HG02571 (cell line): ENCODE results near the gene TCN2.
"Not testable (repeated sequence)": the region's sequence is repeated elsewhere in the genome, so short reads cannot be mapped to it uniquely, and the experiment has no call there.

ENCODE experiments used
- ATAC-seq: cut with Tn5 transposase; IDR thresholded peaks from one replicate; pipeline ENCODE4 v1.9.1; 2021; ENCODE audit warnings: mild to moderate bottlenecking, moderate library complexity; ENCODE audit not compliant: unreplicated experiment

TCN2 gene

DNA sequence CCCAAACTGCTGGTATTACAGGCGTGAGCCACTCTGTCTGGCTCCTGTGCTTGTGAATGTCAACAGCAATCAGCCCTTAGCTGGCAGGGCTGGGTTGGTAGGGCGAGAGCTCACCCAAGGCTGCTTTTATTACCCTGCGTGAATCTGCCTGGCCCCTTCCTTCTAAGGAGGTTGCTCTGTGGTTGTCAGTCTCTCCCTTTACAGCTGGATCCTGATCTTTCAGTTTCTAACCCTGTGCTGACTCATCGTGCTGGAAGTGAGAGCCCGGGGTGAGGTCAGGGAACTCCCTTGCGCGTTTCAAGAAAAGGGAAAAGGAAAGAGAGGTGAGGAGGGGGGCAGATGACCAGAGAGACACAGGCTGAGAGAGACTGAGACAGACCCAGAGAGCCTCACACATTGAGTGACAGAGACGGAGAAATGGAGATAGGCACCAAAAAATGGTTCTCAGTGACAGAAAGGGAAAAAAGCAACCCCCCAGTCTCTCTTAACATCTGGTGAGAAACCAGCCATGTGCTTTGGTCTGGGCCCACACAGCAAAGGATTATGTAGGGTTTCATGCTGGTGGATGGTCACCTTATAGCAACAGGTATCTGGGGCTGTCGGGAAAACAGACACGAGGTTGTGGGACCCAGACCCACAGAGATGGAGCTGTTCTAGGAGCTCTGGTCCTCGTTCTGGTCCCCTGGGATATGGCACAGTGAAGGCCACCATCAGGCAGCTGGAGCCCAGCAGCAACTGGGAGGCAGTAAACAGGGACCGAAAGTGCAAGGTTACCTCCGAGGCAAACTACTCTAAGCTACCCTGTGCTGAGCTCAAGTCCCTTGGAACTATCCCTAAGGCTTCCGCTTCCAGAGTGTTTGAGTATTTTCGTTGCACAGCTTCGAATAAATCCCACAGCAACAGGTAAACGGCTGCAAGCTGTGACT lies 2.5 kb downstream of the TCN2 start:
- ATAC-seq, result no peak

DNA sequence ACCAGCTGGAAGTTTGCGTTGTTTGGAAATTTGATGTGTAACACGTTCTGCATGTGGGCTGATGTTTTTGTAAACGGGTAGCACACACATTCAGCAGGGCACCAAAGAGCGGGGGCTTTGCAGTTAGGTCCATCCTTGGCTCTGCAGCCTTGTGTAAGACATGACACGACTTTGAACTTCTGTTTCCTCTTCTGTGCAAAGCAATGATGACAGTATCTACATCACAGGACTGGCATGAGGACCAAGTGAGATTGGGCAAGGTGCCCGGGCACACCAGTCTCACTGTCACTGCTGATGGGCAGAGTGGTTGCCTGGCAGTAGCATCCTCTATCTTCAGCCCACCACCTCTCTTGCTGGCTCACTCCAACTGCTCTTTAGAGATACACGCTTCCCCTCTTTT lies 3.3 kb downstream of the TCN2 start:
- no peak for ATAC-seq

DNA sequence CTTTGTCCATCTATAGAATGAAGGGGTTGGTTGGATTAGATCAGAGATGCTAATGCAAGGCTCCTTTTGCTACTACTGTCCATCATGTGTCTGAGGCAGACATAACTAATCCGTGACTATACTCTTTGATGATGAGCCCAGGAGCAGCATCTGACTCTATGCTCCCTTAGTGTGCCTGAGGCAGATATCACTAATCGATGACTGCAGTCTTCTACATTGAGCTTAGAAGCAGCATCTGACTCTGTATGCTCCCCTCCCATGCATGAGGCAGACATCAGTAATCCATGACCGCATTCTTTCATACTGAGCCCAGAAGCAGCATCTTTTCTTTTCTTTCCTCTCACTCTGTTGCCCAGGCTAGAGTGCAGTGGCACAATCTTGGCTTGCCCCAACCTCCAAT lies 4.2 kb downstream of the TCN2 start:
- no peak for ATAC-seq

DNA sequence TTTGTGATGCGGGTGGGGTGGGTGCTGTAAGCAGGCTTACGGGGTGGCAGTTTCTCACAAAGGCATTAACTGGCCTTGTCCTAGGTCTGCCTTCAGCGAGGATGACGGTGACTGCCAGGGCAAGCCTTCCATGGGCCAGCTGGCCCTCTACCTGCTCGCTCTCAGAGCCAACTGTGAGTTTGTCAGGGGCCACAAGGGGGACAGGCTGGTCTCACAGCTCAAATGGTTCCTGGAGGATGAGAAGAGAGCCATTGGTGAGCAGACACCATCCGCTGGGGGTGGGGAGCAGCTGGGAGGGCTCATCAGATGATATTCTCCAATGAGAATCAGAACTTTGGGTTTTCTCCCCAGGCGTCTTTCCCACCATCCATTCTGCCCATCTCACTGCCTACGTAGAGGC lies 5.8 kb downstream of the TCN2 start:
- ATAC-seq, result no peak

DNA sequence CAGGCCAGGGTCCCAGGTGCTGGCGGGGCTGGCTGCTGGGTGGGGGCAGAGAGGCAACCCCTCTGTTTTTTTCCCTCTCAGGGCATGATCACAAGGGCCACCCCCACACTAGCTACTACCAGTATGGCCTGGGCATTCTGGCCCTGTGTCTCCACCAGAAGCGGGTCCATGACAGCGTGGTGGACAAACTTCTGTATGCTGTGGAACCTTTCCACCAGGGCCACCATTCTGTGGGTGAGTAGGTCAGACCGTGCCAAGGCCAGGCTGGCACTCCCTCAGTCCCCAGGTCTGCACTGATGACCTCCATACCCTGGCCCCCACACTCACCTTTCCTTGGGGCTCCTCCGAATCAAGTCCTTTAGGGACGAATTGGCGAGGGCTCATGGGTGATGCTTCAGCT lies 7.3 kb downstream of the TCN2 start:
- no peak for ATAC-seq

DNA sequence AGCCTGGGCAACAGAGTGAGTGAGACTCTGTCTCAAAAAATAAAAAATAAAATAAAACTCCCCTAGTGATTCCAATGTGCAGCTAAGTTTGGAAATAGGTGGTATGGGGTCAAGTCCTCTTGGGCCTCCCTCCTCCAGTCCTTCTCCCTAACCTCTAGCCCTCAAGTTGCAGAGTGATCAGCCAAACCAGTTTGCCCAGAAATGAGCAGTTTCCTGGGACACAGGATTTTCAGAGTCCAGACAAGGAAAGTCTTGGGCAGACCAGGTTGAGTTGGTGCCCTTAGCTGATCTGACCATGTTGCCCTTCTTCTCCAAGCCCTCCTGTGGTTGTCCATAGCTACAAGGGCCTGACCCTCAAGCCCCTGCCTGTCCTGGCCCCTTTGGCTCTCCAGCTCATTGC lies 7.9 kb downstream of the TCN2 start:
- no peak for ATAC-seq

DNA sequence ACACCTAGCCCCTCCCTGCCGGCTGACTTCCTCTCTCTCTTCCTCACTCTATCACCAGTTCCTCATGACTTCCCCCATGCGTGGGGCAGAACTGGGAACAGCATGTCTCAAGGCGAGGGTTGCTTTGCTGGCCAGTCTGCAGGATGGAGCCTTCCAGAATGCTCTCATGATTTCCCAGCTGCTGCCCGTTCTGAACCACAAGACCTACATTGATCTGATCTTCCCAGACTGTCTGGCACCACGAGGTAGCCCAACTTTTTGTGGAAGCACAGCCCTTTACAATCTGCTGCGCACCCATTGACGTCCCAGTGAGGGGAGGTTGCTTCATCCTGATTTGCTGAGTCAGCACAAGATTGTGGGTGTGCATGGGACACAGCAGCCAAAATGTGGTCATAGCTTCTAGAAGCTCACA lies 8.6 kb downstream of the TCN2 start:
- ATAC-seq, result no peak

DNA sequence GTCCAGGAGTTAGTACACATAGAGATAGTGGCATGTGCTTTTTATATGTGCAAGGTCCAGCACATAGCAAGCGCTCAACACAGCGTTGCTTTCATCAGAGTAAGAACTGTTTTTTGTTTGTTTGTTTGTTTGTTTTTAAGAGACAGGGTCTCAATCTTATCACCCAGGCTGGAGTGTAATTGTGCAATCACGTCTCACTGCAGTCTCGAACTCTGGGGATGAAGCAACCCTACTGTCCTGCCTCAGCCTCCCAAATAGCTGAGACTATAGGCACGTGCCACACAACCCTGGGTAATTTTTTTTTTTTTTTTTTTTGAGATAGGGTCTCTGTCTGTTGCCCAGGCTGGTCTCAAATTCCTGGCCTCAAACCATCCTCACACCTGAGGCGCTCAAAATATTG lies 10.8 kb downstream of the TCN2 start:
- no peak for ATAC-seq

DNA sequence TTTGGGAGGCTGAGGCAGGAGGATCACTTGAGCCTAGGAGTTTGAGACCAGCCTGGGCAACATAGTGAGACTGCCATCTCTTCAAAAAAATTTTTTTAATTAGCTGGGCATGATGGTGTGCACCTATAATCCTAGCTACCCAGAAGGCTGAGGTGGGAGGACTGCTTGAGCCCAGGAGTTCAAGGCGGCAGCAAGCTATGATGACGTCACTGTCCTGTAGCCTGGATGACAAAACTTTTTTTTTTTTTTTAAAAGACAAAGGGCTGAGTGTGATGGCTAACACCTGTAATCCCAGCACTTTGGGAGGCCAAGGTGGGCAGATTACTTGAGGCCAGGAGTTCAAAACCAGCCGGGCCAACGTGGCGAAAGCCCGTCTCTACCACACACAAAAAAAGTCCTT lies 12.9 kb downstream of the TCN2 start:
- not testable (repeated sequence) for ATAC-seq

DNA sequence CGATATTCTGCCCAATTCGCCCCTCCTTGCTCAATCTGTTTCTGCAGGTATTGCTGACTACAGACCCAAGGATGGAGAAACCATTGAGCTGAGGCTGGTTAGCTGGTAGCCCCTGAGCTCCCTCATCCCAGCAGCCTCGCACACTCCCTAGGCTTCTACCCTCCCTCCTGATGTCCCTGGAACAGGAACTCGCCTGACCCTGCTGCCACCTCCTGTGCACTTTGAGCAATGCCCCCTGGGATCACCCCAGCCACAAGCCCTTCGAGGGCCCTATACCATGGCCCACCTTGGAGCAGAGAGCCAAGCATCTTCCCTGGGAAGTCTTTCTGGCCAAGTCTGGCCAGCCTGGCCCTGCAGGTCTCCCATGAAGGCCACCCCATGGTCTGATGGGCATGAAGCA lies 19.4 kb downstream of the TCN2 start:
- no peak for ATAC-seq

DNA sequence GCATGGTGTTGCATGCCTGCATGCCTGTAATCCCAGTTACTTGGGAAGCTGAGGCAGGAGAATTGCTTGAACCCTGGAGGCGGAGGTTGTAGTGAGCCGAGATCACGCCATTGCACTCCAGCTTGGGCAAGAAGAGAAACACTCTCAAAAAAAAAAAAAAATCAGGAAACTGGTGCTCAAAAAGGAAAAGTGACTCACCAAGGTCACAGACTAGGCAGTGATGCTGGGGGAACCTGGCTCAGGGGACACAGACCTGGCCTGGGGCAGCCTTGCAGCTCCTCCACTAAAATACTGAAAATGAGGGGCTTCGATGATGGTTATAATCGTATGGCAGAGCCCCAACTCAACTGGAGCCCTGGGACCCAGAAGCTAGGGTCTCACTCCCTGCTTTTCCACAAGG lies 20.5 kb downstream of the TCN2 start:
- no peak for ATAC-seq

DNA sequence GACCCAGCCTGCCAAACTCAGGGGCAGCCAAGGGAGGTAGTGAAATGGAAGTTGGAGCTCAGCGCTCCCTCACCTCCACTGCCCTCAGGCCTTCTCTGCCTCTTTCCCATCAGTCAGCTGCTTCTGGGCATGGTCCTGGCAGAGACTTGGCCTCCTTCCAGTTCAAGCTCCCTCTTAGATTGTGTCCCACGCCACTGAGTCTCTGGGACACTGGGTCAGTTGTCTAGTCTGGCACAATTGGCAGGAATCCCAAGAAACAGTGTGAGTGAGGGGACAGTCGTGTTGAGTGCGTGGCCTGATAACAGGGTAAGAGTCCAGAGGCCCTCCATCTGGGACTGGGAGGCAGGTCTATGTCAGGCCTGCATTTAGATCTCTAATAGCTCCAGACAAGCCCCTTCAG lies 21.5 kb downstream of the TCN2 start:
- ATAC-seq, result no peak

DNA sequence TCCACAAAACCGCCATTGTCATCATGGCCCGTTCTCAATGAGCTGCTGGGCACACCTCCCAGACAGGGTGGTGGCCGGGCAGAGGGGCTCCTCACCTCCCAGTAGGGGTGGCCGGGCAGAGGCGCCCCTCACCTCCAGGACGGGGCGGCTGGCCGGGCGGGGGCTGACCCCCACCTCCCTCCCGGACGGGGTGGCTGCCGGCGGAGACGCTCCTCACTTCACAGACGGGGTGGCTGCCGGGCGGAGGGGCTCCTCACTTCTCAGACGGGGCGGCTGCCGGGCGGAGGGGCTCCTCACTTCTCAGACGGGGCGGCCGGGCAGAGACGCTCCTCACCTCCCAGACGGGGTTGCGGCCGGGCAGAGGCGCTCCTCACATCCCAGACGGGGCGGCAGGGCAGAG lies 24.5 kb downstream of the TCN2 start:
- ATAC-seq, result not testable (repeated sequence)

DNA sequence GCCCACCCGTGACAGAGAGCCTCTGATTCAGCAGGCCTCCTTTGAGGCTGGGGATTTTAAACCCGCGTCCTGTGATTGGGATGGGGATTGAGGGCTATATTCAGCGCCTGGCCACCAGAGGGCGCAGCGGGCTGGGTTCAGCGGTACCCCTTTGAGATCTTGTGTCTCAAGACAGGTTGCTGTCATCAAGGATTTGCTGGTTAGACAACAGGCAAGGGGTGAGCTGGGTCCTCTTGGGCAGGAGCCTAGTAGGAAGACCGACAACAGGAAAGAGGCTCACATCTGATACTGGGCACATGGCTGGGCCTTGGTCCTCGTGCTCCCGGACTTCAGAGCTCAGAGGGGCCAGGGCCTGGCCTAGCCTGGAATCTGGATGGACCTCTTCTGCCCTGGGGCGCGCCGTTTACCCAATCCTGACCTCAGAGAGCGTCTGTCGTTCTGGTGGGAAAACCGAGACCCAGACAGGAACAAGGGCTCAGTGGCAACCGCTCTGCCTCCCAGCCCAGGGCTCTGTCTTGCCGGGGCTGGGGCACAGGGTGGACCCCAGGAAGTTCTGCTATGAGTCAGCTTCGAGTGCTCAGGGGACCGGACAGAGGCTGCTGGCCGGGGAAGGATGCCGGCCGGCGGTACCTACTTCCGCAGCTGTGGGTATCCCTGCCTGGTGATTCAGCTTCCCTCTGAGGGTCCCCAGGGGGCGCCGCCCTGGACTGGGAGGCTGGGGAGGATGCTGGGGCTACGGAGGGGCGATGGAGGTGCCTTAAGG lies 27.7 kb downstream of the TCN2 start:
- ATAC-seq, result peak; percentile 40

DNA sequence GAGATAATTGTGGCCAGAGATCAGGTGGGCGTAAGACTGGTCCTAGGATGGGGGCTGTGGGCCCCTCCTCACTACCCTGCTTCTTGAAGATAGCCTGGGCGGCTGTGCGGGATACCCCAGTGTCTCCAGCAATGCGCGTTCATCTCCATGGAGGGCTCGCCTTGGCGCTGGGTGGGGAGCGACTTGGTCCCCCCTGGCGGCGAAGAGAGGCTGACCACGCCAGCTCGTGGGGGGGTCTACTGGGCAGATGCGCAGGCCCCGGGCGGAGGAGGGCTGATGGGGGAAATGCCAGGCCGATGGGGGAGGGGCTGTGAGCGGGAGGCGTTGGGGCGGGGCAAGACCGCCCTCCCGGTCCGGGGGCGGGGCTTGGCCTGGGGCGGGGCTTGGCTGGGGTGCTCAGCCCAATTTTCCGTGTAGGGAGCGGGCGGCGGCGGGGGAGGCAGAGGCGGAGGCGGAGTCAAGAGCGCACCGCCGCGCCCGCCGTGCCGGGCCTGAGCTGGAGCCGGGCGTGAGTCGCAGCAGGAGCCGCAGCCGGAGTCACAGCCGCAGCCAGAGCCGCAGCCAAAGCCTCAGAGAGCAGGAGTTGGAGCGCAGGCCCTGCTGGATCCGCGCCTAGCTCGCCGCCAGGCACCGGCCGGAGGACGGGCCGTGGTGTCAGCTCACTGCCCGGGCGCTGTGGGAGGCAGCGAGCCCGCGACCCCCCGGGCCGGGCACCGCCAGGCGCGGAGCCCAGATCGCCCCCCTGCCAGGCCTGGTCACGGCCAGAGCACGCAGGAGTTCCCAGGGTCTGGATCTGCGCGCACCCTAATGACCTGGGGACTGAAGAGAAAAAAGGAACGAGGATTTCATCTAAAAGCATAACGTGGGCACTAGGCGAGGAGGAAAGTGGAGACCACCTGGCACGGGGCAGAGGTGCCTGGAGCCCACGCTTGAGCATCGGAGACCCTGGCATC lies 28.6 kb downstream of the TCN2 start, which contains the start of gene SLC35E4:
TSS of gene SLC35E4 (plus strand) at position 509 of the 953 bp plus-strand sequence. CDS start 670 bp downstream, outside the sequence.
- ATAC-seq, result peak; percentile 60

DNA sequence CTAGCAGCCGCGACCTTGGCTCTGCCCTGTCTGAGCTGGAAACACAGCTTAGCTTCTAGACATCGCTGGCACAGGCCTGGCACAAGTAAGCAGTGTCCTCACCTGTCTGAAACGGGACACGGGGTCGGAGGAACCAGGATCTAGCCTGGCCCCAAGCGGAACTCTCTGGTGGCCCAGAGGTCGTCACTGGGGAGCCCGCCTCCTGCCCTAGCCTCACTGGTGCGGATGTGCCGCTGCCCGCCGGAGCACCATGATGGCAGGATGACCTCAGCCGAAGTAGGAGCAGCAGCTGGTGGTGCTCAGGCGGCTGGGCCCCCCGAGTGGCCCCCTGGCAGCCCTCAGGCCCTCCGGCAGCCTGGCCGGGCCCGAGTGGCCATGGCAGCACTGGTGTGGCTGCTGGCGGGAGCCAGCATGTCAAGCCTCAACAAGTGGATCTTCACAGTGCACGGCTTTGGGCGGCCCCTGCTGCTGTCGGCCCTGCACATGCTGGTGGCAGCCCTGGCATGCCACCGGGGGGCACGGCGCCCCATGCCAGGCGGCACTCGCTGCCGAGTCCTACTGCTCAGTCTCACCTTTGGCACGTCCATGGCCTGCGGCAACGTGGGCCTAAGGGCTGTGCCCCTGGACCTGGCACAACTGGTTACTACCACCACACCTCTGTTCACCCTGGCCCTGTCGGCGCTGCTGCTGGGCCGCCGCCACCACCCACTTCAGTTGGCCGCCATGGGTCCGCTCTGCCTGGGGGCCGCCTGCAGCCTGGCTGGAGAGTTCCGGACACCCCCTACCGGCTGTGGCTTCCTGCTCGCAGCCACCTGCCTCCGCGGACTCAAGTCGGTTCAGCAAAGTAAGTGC lies 29.5 kb downstream of the TCN2 start:
- ATAC-seq, result no peak

DNA sequence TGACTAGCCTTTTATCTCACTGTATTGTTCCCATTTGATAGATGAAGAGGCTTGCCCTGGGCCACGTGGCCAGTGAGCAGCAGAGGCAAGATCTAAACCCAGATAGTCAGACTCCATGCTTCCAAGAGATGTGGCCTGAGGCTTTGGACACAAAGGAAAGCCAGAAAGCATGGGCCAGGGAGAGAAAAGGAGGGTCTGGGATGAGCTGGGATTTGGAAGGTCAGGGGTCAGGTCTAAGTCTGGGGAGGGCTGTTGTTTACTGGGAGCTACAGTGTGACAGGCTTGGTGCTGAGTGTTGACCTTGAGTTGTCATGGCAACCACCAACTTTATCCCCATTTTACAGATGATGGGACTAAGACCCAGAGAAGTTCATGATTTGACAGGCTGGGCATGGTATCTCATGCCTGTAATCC lies 30.7 kb downstream of the TCN2 start:
- no peak for ATAC-seq

DNA sequence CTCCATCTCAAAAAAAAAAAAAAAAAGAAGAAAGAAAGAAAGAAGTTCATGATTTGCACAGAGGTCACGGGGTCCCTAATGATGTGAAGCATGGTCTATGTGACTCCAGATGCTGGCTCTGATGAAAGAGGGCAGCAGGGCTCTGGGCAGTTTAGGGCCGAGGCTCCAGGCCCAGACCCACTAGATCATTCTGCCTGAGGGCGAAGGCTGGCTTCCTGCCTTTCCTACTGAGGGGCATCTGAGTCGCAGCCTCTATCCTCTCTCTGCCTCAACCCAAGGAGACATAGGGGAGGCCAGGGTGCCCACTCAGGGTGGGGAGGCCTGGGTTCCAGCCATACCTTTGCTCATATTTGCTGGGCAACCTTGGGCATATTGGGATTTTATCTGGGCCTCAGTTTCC lies 33.4 kb downstream of the TCN2 start:
- ATAC-seq, result no peak

DNA sequence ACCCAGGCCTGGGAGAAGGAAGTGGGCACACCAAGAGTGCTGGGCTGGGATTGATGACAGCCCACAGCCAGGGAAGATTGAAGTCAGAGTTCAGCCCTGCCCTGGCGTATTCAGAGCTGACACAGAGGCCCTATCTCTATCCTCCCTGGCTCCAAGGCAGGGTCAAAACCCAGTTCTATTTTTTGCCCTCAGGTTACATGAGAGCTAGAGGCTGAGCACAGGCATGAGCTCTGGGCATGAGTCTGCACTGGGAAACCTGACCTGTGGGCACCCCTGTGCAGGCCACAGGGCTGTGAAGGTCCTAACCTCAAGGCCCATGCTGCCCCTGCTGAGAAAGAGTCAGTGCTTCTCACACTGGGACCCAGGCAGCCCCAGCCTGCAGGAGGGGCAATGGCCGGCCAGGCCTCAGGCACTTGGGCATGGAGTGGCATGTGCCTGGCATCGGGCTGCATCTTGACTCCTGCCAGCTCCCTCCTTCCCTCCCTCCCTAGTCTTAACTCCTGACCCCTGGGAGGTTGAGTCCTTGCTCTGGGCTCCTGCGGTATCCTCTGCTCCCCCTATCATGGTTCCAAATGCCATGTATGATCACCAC lies 34.0 kb downstream of the TCN2 start:
- no peak for ATAC-seq
